Measurements from ENCODE around the gene ITGA11. TPM values are rescaled to one million over a fixed set of nuclear protein-coding genes. Genes with fewer than 3 reads are reported as not detected.

The ITGA11 gene
- total RNA-seq, 1 experiment from 2014 or later, result 0.70 TPM

DNA sequence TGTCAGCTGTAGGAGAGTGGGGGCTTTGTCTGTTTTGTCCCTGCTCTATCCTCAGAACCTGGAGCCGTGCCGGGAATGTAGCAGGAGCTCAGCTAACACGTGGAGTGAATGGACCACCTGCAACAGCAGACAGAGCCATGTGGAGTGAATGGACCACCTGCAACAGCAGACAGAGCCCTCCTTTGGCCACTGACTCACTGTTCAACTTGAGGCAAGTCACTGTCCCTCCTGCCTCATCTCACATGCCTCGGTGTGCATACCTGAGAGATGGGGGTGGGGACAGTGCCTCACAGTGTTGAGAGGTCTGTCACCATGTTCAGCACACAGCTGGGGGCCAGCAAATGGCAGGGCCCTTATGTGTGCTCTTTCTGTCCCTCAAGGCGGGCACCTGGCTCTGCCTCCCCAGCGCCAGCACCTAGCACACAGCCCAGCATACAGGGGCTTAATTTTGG, 126.5 kb downstream of the ITGA11 start:
- Histone ChIP-seq H3K4me2 (no peak overlapping the region), H3K4me3 (no peak overlapping the region), H3K9me2 (ENCODE audit: insufficient read depth) (no peaks in the 10 kb centered on the region), H3K79me2 (ENCODE audit: low read depth) (no peaks in the 10 kb centered on the region), H4K20me1 (ENCODE audit: insufficient read depth) (no peaks in the 10 kb centered on the region), H3K27ac (no peak overlapping the region), H3K36me3 (ENCODE audit: low read depth) (no peaks in the 10 kb centered on the region), H3K27me3 (ENCODE audit: insufficient read depth, low read depth) (no peaks in the 10 kb centered on the region), H3K4me1 (replicated peaks; ENCODE audit: insufficient read depth) (no peaks in the 10 kb centered on the region), H3F3A (ENCODE audit: insufficient read depth, low read depth) (no peaks in the 10 kb centered on the region), H2AFZ (no peak overlapping the region), H3K9me3 (ENCODE audit: insufficient read depth, low read depth) (no peaks in the 10 kb centered on the region)
- no TSS peak for BruUV-seq (replicated peaks)
- CTCF ChIA-PET, result interaction anchor here (0.6 to 1.9 kb wide), 4 partner anchors 50 to 273 kb away, joined by 4 to 59 read pairs (median 16); no protein-coding TSS in a partner anchor
- DNase-seq, result no peak
- POLR2A ChIA-PET (ENCODE audit: unreplicated experiment), result interaction anchor here (0.6 kb wide), 1 partner anchor 35 kb away, joined by 10 read pairs; no protein-coding TSS in a partner anchor
- TF ChIP-seq CTCF (conservative IDR thresholded peaks at IDR 0.05), result no peak
- no peak for TF ChIP-seq EZH2 (IDR thresholded peaks at IDR 0.05; ENCODE audit: low read depth)
- intact Hi-C loops (cut with micrococcal nuclease; ENCODE audit: unreplicated experiment), result loop anchor here (5.0 kb wide), 1 partner anchor 572 kb away; no protein-coding TSS in a partner anchor

- Histone ChIP-seq H3K36me3 (ENCODE audit: low read depth) (no peaks in the 10 kb centered on the region), H4K20me1 (ENCODE audit: insufficient read depth) (no peaks in the 10 kb centered on the region), H3K4me1 (replicated peaks; ENCODE audit: insufficient read depth) (no peaks in the 10 kb centered on the region), H3K4me2 (no peak overlapping the region), H3K27me3 (ENCODE audit: insufficient read depth, low read depth) (no peaks in the 10 kb centered on the region), H3K27ac (no peak overlapping the region), H3K79me2 (ENCODE audit: low read depth) (no peaks in the 10 kb centered on the region), H3K9me3 (ENCODE audit: insufficient read depth, low read depth) (no peaks in the 10 kb centered on the region), H3K9me2 (ENCODE audit: insufficient read depth) (no peaks in the 10 kb centered on the region), H2AFZ (no peak overlapping the region), H3F3A (ENCODE audit: insufficient read depth, low read depth) (no peaks in the 10 kb centered on the region), H3K4me3 (no peak overlapping the region)
- TF ChIP-seq CTCF (conservative IDR thresholded peaks at IDR 0.05) (no peak), EZH2 (IDR thresholded peaks at IDR 0.05; ENCODE audit: low read depth) (no peak)
- ChIA-PET POLR2A (ENCODE audit: unreplicated experiment) (no interaction called here), CTCF (no interaction called here)
- BruUV-seq (replicated peaks), result no TSS peak
- intact Hi-C loops (cut with micrococcal nuclease; ENCODE audit: unreplicated experiment), result loop anchor here (5.0 kb wide), 1 partner anchor 573 kb away; no protein-coding TSS in a partner anchor
- no peak for DNase-seq
Observed at GRCh38 chr15:68304589-68305337, 127.2 kb downstream of the ITGA11 start.

- Histone ChIP-seq H3K27me3 (ENCODE audit: insufficient read depth, low read depth) (no peaks in the 10 kb centered on the region), H2AFZ (no peak overlapping the region), H3K4me3 (no peak overlapping the region), H3K4me1 (replicated peaks; ENCODE audit: insufficient read depth) (no peaks in the 10 kb centered on the region), H3K36me3 (ENCODE audit: low read depth) (no peaks in the 10 kb centered on the region), H3F3A (ENCODE audit: insufficient read depth, low read depth) (no peaks in the 10 kb centered on the region), H4K20me1 (ENCODE audit: insufficient read depth) (no peaks in the 10 kb centered on the region), H3K9me3 (ENCODE audit: insufficient read depth, low read depth) (no peaks in the 10 kb centered on the region), H3K27ac (no peak overlapping the region), H3K4me2 (no peak overlapping the region), H3K9me2 (ENCODE audit: insufficient read depth) (no peaks in the 10 kb centered on the region), H3K79me2 (ENCODE audit: low read depth) (no peaks in the 10 kb centered on the region)
- TF ChIP-seq CTCF (conservative IDR thresholded peaks at IDR 0.05) (no peak), EZH2 (IDR thresholded peaks at IDR 0.05; ENCODE audit: low read depth) (no peak)
- intact Hi-C loops (cut with micrococcal nuclease; ENCODE audit: unreplicated experiment), result no loop called here
- CTCF ChIA-PET, result no interaction called here
- no TSS peak for BruUV-seq (replicated peaks)
- no peak for DNase-seq
- POLR2A ChIA-PET (ENCODE audit: unreplicated experiment), result interaction anchor here (0.7 kb wide), 1 partner anchor 49 kb away, joined by 6 read pairs; no protein-coding TSS in a partner anchor
Observed at GRCh38 chr15:68303560-68304436, 128.2 kb downstream of the ITGA11 start.

All from PC-9 (cell line).